PFSK-1 (cell line): ENCODE data around the gene CTU1.

Source experiments
- FOXP2 ChIP-seq: optimal IDR thresholded peaks from 2 replicates; pipeline ENCODE3; 2011; ENCODE audit warnings: borderline replicate concordance, control low read depth, inconsistent platforms; ENCODE audit not compliant: insufficient read depth; ENCODE audit errors: extremely low read length, extremely low read depth
- POLR2AphosphoS5 ChIP-seq: IDR thresholded peaks from 2 replicates; pipeline ENCODE4 v1.6.1; 2012; ENCODE audit warnings: low read depth, mild to moderate bottlenecking, control low read depth, low read length, moderate library complexity
- REST ChIP-seq, 2 experiments: IDR thresholded peaks; 2 replicates each; pipeline versions ENCODE4 v1.6.1 to v1.8.0; 2011 to 2012; ENCODE audit warnings: low read depth in 2 of 2, low read length in 2 of 2, control low read depth in 1 of 2, inconsistent platforms in 1 of 2, mild to moderate bottlenecking in 1 of 2, moderate library complexity in 1 of 2; ENCODE audit not compliant: insufficient read depth in 1 of 2
- SIN3A ChIP-seq: IDR thresholded peaks from 2 replicates; pipeline ENCODE4 v1.6.1; 2012; ENCODE audit warnings: mild to moderate bottlenecking, low read length, moderate library complexity, borderline replicate concordance; ENCODE audit not compliant: insufficient read depth
- TAF1 ChIP-seq: IDR thresholded peaks from 2 replicates; pipeline ENCODE4 v1.6.1; 2012; ENCODE audit warnings: low read length, control low read depth, borderline replicate concordance; ENCODE audit not compliant: insufficient read depth

The CTU1 gene

GRCh38 chr19:51129716-51130115, 21.5 kb upstream of the CTU1 start:
- TF ChIP-seq FOXP2 (no peak), REST (IDR thresholded peaks at IDR 0.05; ENCODE audit: insufficient read depth in 1 of 2, low read depth in 2 of 2, low read length in 2 of 2) (no peak), SIN3A (no peak), POLR2AphosphoS5 (no peak), TAF1 (no peak)

GRCh38 chr19:51128227-51128626, 20.0 kb upstream of the CTU1 start:
- TF ChIP-seq TAF1 = no peak
- TF ChIP-seq REST (IDR thresholded peaks at IDR 0.05; ENCODE audit: insufficient read depth in 1 of 2, low read depth in 2 of 2, low read length in 2 of 2) = no peak
- TF ChIP-seq POLR2AphosphoS5 = no peak
- no peak for TF ChIP-seq FOXP2
- no peak for TF ChIP-seq SIN3A

- TF ChIP-seq SIN3A (peak; percentile 48; the same call in 1 of the 2 replicates), FOXP2 (peak; percentile 90), REST (IDR thresholded peaks at IDR 0.05; ENCODE audit: insufficient read depth in 1 of 2, low read depth in 2 of 2, low read length in 2 of 2) (peak in 1 of 2 experiments; percentile 68; a peak in 1 of 4 replicates), TAF1 (peak; percentile 68; the same call in 1 of the 2 replicates), POLR2AphosphoS5 (peak; percentile 34; the same call in 1 of the 2 replicates)
These were observed 19.5 kb upstream of the CTU1 start for GRCh38 chr19:51127755-51128154.

- TF ChIP-seq POLR2AphosphoS5 = no peak
- TF ChIP-seq REST (IDR thresholded peaks at IDR 0.05; ENCODE audit: insufficient read depth in 1 of 2, low read depth in 2 of 2, low read length in 2 of 2) = no peak
- no peak for TF ChIP-seq SIN3A
- TF ChIP-seq FOXP2 = no peak
- TF ChIP-seq TAF1 = no peak
These were observed 18.8 kb upstream of the CTU1 start for GRCh38 chr19:51127032-51127431.

- TF ChIP-seq SIN3A = no peak
- no peak for TF ChIP-seq REST (IDR thresholded peaks at IDR 0.05; ENCODE audit: insufficient read depth in 1 of 2, low read depth in 2 of 2, low read length in 2 of 2)
- TF ChIP-seq POLR2AphosphoS5 = no peak
These were observed 17.3 kb upstream of the CTU1 start for GRCh38 chr19:51125421-51126075.
